Activated CD4-positive, alpha-beta T cell treated with anti-CD3 and anti-CD28 coated beads for 1 hour (primary cell): ENCODE measurements around the gene ATAD5.
"Not testable (repeated sequence)": the region's sequence is repeated elsewhere in the genome, so short reads cannot be mapped to it uniquely, and the experiment has no call there.

Experiments
- DNase-seq: peaks from one replicate; pipeline ENCODE4 v3.0.0-alpha.2; 2020

ATAD5 gene

GRCh38 chr17:30831663-30832437, at the start of gene ATAD5:
ATAD5 (plus strand) TSS chr17:30831966; CDS start chr17:30832348, 382 bp downstream.
- peak; percentile 78 for DNase-seq

GRCh38 chr17:30782206-30782605, 49.6 kb upstream of the ATAD5 start:
- no peak for DNase-seq

- no peak for DNase-seq
Observed at GRCh38 chr17:30788918-30789317, 42.8 kb upstream of the ATAD5 start.

GRCh38 chr17:30790279-30790678, 41.5 kb upstream of the ATAD5 start:
- DNase-seq = no peak

- DNase-seq = no peak
Observed at GRCh38 chr17:30793282-30793977, 38.3 kb upstream of the ATAD5 start.

GRCh38 chr17:30794372-30794771, 37.4 kb upstream of the ATAD5 start:
- no peak for DNase-seq

GRCh38 chr17:30796016-30796415, 35.8 kb upstream of the ATAD5 start:
- DNase-seq = no peak

- no peak for DNase-seq
Observed at GRCh38 chr17:30801671-30802070, 30.1 kb upstream of the ATAD5 start.

- DNase-seq = no peak
Observed at GRCh38 chr17:30805944-30806456, 25.8 kb upstream of the ATAD5 start.

GRCh38 chr17:30807896-30808295, 23.9 kb upstream of the ATAD5 start:
- no peak for DNase-seq

GRCh38 chr17:30808785-30809286, 22.9 kb upstream of the ATAD5 start:
- no peak for DNase-seq

GRCh38 chr17:30809867-30810266, 21.9 kb upstream of the ATAD5 start:
- DNase-seq = no peak

- DNase-seq = no peak
Observed at GRCh38 chr17:30812218-30813177, 19.3 kb upstream of the ATAD5 start.

- DNase-seq = not testable (repeated sequence)
Observed at GRCh38 chr17:30814236-30814635, 17.5 kb upstream of the ATAD5 start.

GRCh38 chr17:30814860-30815259, 16.9 kb upstream of the ATAD5 start:
- not testable (repeated sequence) for DNase-seq

- DNase-seq = no peak
Observed at GRCh38 chr17:30816165-30816564, 15.6 kb upstream of the ATAD5 start.

GRCh38 chr17:30819971-30820705, 11.6 kb upstream of the ATAD5 start:
- no peak for DNase-seq

GRCh38 chr17:30821871-30822723, 9.7 kb upstream of the ATAD5 start:
- DNase-seq = no peak

- not testable (repeated sequence) for DNase-seq
Observed at GRCh38 chr17:30822919-30823318, 8.8 kb upstream of the ATAD5 start.

GRCh38 chr17:30823421-30823820, 8.3 kb upstream of the ATAD5 start:
- DNase-seq = no peak

- DNase-seq = no peak
Observed at GRCh38 chr17:30824002-30824355, 7.8 kb upstream of the ATAD5 start.
